NK-92 (cell line): ENCODE data around the gene JAKMIP2.
"Not testable (repeated sequence)": the region's sequence is repeated elsewhere in the genome, so short reads cannot be mapped to it uniquely, and the experiment has no call there.

Source experiments
- DNase-seq: peaks from one replicate; lab custom pipeline; 2025; ENCODE audit not compliant: unreplicated experiment; lab: John Stamatoyannopoulos, UW

JAKMIP2 gene

GRCh38 chr5:147782110-147783028 lies at the start of gene JAKMIP2:
JAKMIP2 (minus strand) TSS chr5:147782728; CDS start chr5:147671806, 110,922 bp downstream.
- peak; percentile 16 for DNase-seq

GRCh38 chr5:147831465-147831864 lies 48.9 kb upstream of the JAKMIP2 start, which contains the start of gene SPINK1:
SPINK1 (minus strand) TSS chr5:147831671; CDS start chr5:147831577, 94 bp downstream.
- no peak for DNase-seq

- no peak for DNase-seq
Measured at GRCh38 chr5:147830035-147830434, 47.5 kb upstream of the JAKMIP2 start.

GRCh38 chr5:147827017-147827416 lies 44.5 kb upstream of the JAKMIP2 start:
- DNase-seq = not testable (repeated sequence)

GRCh38 chr5:147826361-147826760 lies 43.8 kb upstream of the JAKMIP2 start:
- no peak for DNase-seq

- no peak for DNase-seq
Measured at GRCh38 chr5:147822686-147823491, 40.4 kb upstream of the JAKMIP2 start.

- DNase-seq = not testable (repeated sequence)
Measured at GRCh38 chr5:147822222-147822621, 39.7 kb upstream of the JAKMIP2 start.

- DNase-seq = no peak
Measured at GRCh38 chr5:147821766-147822165, 39.2 kb upstream of the JAKMIP2 start.

GRCh38 chr5:147819261-147819770 lies 36.8 kb upstream of the JAKMIP2 start:
- DNase-seq = no peak

- no peak for DNase-seq
Measured at GRCh38 chr5:147818290-147818689, 35.8 kb upstream of the JAKMIP2 start.

GRCh38 chr5:147813696-147814095 lies 31.2 kb upstream of the JAKMIP2 start:
- DNase-seq = no peak

GRCh38 chr5:147809830-147810666 lies 27.5 kb upstream of the JAKMIP2 start:
- DNase-seq = no peak

- no peak for DNase-seq
Measured at GRCh38 chr5:147805030-147805454, 22.5 kb upstream of the JAKMIP2 start.

GRCh38 chr5:147804334-147804733 lies 21.8 kb upstream of the JAKMIP2 start:
- no peak for DNase-seq

GRCh38 chr5:147803926-147804325 lies 21.4 kb upstream of the JAKMIP2 start:
- no peak for DNase-seq

- not testable (repeated sequence) for DNase-seq
Measured at GRCh38 chr5:147803161-147803560, 20.6 kb upstream of the JAKMIP2 start.

GRCh38 chr5:147801461-147801860 lies 18.9 kb upstream of the JAKMIP2 start:
- no peak for DNase-seq

GRCh38 chr5:147800491-147800890 lies 18.0 kb upstream of the JAKMIP2 start:
- no peak for DNase-seq

GRCh38 chr5:147796556-147797308 lies 14.2 kb upstream of the JAKMIP2 start:
- no peak for DNase-seq

GRCh38 chr5:147791181-147791580 lies 8.7 kb upstream of the JAKMIP2 start:
- DNase-seq = no peak
